Measurements from ENCODE around the gene THOC2.

THOC2 gene

DNA sequence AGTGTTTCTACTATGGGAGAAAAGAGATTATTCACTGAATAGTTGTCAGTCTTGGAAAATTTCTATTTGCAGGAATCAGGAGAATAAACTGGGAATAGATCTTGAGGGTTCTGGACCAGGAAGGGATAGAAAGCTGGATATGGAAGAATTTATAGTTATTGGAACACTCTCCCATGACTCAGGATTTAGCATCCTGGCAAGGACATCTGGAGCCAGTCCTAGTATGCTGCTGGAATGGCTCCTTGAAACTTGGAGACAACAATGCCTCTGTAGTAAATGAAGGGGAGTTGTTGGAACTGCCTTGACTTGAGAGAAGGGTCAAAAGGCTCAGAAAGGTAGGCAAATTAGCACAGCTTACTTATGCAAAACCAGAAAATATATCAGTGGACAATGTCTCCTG lies 23.5 kb upstream of the THOC2 start:
- no peak overlapping the region for H3K27ac ChIP-seq
- TF ChIP-seq, protein P1, sequence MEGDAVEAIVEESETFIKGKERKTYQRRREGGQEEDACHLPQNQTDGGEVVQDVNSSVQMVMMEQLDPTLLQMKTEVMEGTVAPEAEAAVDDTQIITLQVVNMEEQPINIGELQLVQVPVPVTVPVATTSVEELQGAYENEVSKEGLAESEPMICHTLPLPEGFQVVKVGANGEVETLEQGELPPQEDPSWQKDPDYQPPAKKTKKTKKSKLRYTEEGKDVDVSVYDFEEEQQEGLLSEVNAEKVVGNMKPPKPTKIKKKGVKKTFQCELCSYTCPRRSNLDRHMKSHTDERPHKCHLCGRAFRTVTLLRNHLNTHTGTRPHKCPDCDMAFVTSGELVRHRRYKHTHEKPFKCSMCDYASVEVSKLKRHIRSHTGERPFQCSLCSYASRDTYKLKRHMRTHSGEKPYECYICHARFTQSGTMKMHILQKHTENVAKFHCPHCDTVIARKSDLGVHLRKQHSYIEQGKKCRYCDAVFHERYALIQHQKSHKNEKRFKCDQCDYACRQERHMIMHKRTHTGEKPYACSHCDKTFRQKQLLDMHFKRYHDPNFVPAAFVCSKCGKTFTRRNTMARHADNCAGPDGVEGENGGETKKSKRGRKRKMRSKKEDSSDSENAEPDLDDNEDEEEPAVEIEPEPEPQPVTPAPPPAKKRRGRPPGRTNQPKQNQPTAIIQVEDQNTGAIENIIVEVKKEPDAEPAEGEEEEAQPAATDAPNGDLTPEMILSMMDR (conservative IDR thresholded peaks at IDR 0.05) = no peak
- no peak for TF ChIP-seq ZFX (IDR thresholded peaks at IDR 0.05)

DNA sequence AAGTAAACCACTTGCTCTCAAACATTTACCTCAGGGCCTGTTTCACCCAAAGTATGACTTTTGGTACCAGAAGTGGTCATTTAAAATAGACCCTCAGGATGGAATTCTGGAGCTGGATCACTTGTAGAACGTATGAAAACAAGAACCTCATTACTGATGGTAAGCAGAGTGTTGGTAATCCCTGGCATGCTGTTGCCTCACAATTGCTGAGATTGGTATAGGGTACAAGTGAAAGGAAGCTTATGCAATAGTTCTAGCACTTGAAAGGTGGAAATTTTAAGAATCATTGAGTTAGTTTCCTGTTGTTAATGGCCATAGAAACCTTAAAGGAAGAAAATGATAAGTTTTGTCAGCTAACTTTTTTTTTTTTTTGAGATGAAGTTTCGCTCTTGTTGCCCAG lies 22.3 kb upstream of the THOC2 start:
- no peak for TF ChIP-seq ZFX (IDR thresholded peaks at IDR 0.05)
- TF ChIP-seq, protein P1 (conservative IDR thresholded peaks at IDR 0.05) = no peak
- no peak overlapping the region for H3K27ac ChIP-seq

DNA sequence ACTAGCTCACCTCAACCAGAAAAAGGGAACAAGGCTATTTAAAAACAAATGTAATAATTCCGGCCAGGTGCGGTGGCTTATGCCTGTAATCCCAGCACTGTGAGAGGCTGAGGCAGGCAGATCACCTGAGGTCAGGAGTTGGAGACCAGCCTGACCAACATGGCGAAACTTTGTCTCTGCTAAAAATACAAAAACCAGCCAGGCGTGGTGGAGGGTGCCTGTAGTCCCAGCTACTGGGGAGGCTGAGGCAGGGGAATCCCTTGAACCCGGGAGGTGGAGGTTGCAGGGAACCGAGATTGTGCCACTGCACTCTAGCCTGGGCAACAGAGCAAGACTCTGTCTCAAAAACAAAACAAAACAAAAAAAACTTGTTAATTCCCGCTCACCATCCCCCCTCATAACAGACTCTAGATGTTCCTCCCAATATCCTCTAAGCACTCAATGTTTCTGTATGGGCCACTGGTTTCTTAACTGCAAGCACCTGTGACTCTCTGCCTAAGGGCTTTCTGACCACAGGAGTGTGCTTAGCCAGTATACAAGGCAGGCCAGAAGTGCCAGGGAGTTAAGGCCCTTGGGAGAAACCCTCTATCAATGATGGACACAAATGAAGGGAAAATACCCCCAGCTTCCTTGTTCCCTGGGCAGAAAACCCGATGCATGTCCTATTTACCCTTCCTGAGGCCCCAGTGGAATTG lies 21.0 kb upstream of the THOC2 start:
- TF ChIP-seq ZFX (IDR thresholded peaks at IDR 0.05) = no peak
- TF ChIP-seq, protein P1 (conservative IDR thresholded peaks at IDR 0.05) = no peak
- no peak overlapping the region for H3K27ac ChIP-seq

DNA sequence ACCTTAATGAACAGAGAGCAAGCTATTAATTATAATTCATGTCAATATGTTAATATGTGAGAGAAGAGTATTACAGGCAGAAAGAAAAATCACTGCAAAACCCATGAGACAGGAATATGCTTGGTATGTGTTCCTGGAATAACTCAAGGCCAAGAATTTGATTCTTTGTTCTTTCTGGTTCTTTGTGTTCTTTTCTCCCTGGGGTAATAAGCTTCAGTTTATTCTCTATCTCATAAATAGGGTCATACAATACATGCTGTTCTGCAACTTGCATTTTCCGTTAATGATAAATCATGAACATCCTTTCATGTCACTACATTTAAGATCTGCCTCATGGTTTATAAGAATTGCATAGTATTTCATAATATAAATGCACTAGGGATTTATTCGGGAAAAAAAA lies 16.8 kb upstream of the THOC2 start:
- TF ChIP-seq, protein P1 (conservative IDR thresholded peaks at IDR 0.05) = no peak
- no peak for TF ChIP-seq ZFX (IDR thresholded peaks at IDR 0.05)
- H3K27ac ChIP-seq = no peak overlapping the region

DNA sequence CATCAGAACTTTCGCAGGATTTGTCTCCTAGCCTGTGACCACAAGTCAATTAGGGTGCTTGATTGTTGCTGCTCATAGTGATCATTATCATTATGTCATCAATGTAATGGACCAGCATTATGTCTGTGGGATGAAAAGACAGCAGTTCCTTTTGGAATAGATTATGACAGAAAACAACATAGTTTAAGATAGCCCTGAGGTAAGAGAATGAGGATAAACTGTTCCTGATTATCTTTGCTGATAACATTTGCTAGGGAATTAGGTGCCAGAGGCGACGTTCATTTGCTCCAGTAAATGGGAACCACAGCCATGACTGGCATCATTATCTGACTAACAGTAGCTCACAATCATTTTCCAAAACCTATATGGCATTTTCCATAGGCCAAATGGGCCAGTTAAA lies 12.7 kb upstream of the THOC2 start:
- no peak for TF ChIP-seq ZFX (IDR thresholded peaks at IDR 0.05)
- TF ChIP-seq, protein P1 (conservative IDR thresholded peaks at IDR 0.05) = no peak

DNA sequence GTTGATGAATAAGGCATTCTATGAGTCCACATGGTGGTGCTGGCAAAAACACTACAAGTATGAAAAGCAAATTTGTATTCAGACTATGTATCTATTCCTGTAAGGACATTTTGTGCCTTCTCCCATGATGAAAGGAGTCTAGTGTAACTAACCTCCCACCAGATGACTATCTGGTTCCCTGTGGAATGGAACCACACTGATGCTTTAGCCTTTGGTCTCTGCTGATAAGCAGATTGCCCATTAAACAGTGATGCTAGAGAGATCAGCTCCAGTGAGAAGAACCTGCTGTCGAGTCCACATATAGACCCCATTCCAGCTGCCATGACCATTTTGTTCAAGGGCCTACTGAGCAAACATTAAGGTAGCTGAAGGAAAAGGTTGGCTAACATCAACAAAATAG lies 10.5 kb upstream of the THOC2 start:
- TF ChIP-seq, protein P1 (conservative IDR thresholded peaks at IDR 0.05) = no peak
- TF ChIP-seq ZFX (IDR thresholded peaks at IDR 0.05) = no peak
- H3K27ac ChIP-seq = no peak overlapping the region

More for the DNA sequence above, 12.7 kb upstream of the THOC2 start:
- peak overlapping the region; percentile 98; the same call in 1 of the 2 replicates for H3K27ac ChIP-seq

DNA sequence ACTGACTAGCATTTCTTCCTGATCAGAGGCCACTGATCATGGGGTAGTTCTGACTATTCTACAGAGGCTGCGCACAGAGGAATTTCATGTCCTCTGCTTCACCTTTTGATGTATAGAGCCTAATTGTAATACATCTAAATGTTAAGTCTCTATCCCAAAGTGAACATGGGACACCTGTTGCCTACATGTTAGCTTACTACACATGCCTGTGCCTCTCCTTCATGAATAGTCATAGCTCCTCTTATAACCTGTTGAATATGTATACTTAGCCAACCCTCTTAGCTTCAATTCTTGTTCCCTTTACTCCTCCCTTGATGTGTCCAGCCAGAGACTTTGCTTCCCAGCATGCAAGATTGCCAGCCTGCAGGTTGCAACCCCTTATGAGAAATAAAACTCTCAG lies 9.6 kb upstream of the THOC2 start:
- TF ChIP-seq ZFX (IDR thresholded peaks at IDR 0.05) = no peak
- TF ChIP-seq, protein P1 (conservative IDR thresholded peaks at IDR 0.05) = no peak
- H3K27ac ChIP-seq = no peak overlapping the region
